22Rv1 (cell line): ENCODE results near the gene AMN.

Experiments
- ZFX ChIP-seq: fragments of 450-650 bp; IDR thresholded peaks from 2 replicates; pipeline ENCODE4 v1.6.1; 2017; ENCODE audit warnings: antibody characterized with exemption, borderline replicate concordance
- TF ChIP-seq, protein P1 (sequence below): fragments of 450-650 bp; IDR thresholded peaks from 2 replicates; pipeline ENCODE4 v1.5.1; 2017; ENCODE audit warnings: mild to moderate bottlenecking

DNA sequence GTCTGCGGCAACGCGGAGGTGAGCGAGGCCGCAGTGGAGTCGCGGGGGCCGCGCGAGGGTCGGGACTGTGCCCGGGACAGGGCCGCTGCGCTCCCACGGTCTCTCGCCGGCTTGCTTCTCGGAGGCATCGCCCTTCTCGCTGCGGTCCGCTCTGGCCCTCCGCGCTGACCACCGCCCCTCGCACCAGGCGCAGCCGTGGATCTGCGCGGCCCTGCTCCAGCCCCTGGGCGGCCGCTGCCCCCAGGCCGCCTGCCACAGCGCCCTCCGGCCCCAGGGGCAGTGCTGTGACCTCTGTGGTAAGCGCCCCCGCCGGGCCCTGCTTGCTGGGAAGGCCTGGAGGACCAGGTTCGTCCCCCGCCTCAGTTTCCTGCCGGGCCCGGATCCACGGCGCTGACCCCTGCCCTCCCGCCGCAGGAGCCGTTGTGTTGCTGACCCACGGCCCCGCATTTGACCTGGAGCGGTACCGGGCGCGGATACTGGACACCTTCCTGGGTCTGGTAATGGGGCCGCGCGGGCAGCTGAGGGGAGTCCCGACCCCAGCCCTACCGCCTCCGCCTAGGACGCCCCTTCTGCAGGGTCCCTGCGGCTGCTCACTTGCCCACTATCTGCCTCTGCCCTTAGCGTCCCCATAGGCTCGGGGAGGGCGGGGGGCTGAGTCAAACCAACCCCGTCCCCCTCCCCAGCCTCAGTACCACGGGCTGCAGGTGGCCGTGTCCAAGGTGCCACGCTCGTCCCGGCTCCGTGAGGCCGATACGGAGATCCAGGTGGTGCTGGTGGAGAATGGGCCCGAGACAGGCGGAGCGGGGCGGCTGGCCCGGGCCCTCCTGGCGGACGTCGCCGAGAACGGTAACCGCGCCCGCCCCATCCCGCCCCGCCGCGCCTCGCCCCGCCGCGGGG is 7.0 kb downstream of the AMN start:
- TF ChIP-seq, protein P1, sequence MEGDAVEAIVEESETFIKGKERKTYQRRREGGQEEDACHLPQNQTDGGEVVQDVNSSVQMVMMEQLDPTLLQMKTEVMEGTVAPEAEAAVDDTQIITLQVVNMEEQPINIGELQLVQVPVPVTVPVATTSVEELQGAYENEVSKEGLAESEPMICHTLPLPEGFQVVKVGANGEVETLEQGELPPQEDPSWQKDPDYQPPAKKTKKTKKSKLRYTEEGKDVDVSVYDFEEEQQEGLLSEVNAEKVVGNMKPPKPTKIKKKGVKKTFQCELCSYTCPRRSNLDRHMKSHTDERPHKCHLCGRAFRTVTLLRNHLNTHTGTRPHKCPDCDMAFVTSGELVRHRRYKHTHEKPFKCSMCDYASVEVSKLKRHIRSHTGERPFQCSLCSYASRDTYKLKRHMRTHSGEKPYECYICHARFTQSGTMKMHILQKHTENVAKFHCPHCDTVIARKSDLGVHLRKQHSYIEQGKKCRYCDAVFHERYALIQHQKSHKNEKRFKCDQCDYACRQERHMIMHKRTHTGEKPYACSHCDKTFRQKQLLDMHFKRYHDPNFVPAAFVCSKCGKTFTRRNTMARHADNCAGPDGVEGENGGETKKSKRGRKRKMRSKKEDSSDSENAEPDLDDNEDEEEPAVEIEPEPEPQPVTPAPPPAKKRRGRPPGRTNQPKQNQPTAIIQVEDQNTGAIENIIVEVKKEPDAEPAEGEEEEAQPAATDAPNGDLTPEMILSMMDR = no peak
- no peak for TF ChIP-seq ZFX
